Measurements from ENCODE around the gene ZNF213. TPM values are rescaled to one million over a fixed set of nuclear protein-coding genes. Genes with fewer than 3 reads are reported as not detected.

ZNF213 gene
- total RNA-seq, 6 experiments from 2014 or later, result 1.3 to 4.4 (median 1.7) TPM

DNA sequence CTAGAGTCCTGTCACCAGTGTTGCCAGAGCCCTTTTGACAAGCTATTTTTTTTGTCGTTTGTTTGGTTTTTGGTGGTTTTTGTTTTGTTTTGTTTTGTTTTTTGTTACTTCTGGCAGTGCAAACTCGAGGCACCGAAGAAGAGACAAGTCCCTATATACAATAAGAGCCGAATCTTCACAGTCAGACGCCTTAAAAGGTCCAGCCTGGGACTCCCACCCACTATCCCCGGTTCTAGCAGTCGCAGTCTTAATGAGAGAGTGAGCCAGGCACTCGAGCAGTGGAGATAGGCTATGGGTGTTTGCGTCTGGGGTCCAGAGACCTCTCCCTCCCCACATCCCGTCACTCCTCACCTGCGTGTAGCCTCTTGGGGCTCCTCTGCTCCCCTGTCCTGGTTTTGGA is 55.0 kb downstream of the ZNF213 start:
- no peaks in the 10 kb centered on the region for H3K36me3 ChIP-seq
- H3K27ac ChIP-seq, result no peak overlapping the region
- H3K4me3 ChIP-seq, result no peak overlapping the region
- no peaks in the 10 kb centered on the region for H3K9me3 ChIP-seq
- intact Hi-C loops (cut with DNase I), result no loop called here
- DNase-seq, result no peak
- no peak for ATAC-seq
- H3K27me3 ChIP-seq, result peaks cover 20 to 35% of the 10 kb centered on the region in 2 donors
- TF ChIP-seq, protein P1, sequence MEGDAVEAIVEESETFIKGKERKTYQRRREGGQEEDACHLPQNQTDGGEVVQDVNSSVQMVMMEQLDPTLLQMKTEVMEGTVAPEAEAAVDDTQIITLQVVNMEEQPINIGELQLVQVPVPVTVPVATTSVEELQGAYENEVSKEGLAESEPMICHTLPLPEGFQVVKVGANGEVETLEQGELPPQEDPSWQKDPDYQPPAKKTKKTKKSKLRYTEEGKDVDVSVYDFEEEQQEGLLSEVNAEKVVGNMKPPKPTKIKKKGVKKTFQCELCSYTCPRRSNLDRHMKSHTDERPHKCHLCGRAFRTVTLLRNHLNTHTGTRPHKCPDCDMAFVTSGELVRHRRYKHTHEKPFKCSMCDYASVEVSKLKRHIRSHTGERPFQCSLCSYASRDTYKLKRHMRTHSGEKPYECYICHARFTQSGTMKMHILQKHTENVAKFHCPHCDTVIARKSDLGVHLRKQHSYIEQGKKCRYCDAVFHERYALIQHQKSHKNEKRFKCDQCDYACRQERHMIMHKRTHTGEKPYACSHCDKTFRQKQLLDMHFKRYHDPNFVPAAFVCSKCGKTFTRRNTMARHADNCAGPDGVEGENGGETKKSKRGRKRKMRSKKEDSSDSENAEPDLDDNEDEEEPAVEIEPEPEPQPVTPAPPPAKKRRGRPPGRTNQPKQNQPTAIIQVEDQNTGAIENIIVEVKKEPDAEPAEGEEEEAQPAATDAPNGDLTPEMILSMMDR (IDR thresholded peaks at IDR 0.05), result no peak
- TF ChIP-seq POLR2A (IDR thresholded peaks at IDR 0.05), result no peak
- WGBS (ENCODE audit: insufficient coverage, low coverage, low lambda C conversion rate, missing lambda C conversion rate), result 13% methylated on average over 9 of the region's 11 CpGs
- H3K4me1 ChIP-seq, result peaks cover 0 to 5% (median 0%) of the 10 kb centered on the region in 4 donors

DNA sequence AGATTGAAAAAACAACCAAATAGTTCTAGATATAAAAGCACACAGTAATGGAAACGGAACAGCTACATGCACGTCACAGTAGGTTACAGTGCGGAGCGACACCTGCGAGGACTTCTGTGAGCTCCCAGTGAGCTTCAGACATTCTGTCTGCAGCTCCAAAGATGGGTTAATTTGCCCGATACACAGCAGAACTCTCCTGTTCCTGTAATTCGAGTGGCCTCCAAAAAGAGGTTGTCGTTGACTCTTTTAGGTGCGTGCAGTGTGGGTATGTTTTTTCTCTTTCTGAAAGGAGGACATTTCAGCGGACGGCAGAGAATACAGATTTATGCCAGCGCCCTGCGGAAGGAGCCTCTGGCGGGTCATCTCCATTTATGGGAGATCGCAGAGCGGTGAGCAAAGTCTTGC is 56.1 kb downstream of the ZNF213 start:
- intact Hi-C loops (cut with DNase I), result no loop called here
- peaks cover 0 to 5% (median 0%) of the 10 kb centered on the region in 4 donors for H3K4me1 ChIP-seq
- H3K27ac ChIP-seq, result no peak overlapping the region
- peaks cover 20 to 35% of the 10 kb centered on the region in 2 donors for H3K27me3 ChIP-seq
- WGBS (ENCODE audit: insufficient coverage, low coverage, low lambda C conversion rate, missing lambda C conversion rate), result 8% methylated on average over 8 of the region's 16 CpGs
- H3K36me3 ChIP-seq, result no peaks in the 10 kb centered on the region
- TF ChIP-seq, protein P1 (IDR thresholded peaks at IDR 0.05), result no peak
- TF ChIP-seq POLR2A (IDR thresholded peaks at IDR 0.05), result no peak
- no peak overlapping the region for H3K4me3 ChIP-seq
- no peak for ATAC-seq
- DNase-seq, result no peak
- H3K9me3 ChIP-seq, result no peaks in the 10 kb centered on the region

Small RNA genes lying within 50 kb of the gene (small RNA-seq; reads per million reads assigned to genes)
- 0 reads per million in 2 experiments for gene RNU1-22P

Other genes with a start within 250 kb of the ZNF213 start
- 10 to 100 TPM in 5 of 6 experiments, 1 to 10 TPM in 1; 9.3 to 19.8 (median 15.1) TPM for gene FLYWCH1, start 223.1 kb upstream of the ZNF213 start, total RNA-seq
- gene KREMEN2, start 170.8 kb upstream of the ZNF213 start, total RNA-seq, result not detected
- gene PAQR4, start 165.7 kb upstream of the ZNF213 start, total RNA-seq, result 1 to 10 TPM in 4 of 6 experiments, under 1 TPM in 2; 0.93 to 6.1 (median 3.3) TPM
- gene PKMYT1, start 154.6 kb upstream of the ZNF213 start, total RNA-seq, result 1 to 10 TPM in 5 of 6 experiments, under 1 TPM in 1; 0.68 to 6.5 (median 1.7) TPM
- gene CLDN9, start 122.1 kb upstream of the ZNF213 start, total RNA-seq, result 1 to 10 TPM in 2 of 6 experiments, under 1 TPM in 4; 0.25 to 1.7 (median 0.92) TPM
- 1 to 10 TPM in 1 of 6 experiments, not detected in 5; 2.9 TPM for gene CLDN6, start 116.8 kb upstream of the ZNF213 start, total RNA-seq
- 100 to 1,000 TPM in 3 of 6 experiments, 10 to 100 TPM in 1, 1 to 10 TPM in 2; 5.2 to 284 (median 69.4) TPM for gene TNFRSF12A, start 114.7 kb upstream of the ZNF213 start, total RNA-seq
- 10 to 100 TPM in 5 of 6 experiments, 1 to 10 TPM in 1; 9.7 to 14.6 (median 12.1) TPM for gene HCFC1R1, start 111.1 kb upstream of the ZNF213 start, total RNA-seq
- 10 to 100 TPM in 2 of 6 experiments, 1 to 10 TPM in 4; 7.7 to 15.7 (median 9.7) TPM for gene THOC6, start 111.0 kb upstream of the ZNF213 start, total RNA-seq
- gene BICDL2, start 98.1 kb upstream of the ZNF213 start, total RNA-seq, result under 1 TPM in 5 of 6 experiments, not detected in 1; 0.11 to 0.58 (median 0.48) TPM
- gene MMP25, start 88.5 kb upstream of the ZNF213 start, total RNA-seq, result 1 to 10 TPM; 1.3 to 2.0 (median 1.6) TPM
- gene IL32, start 69.4 kb upstream of the ZNF213 start, total RNA-seq, result 1,000 to 10,000 TPM in 2 of 6 experiments, 100 to 1,000 TPM in 4; 204 to 1,268 (median 669) TPM
- not detected for gene ZSCAN10, start 35.7 kb upstream of the ZNF213 start, total RNA-seq
- 1 to 10 TPM; 4.0 to 8.4 (median 5.4) TPM for gene ZNF205, start 22.4 kb upstream of the ZNF213 start, total RNA-seq
- not detected for gene OR1F1, start 53.2 kb downstream of the ZNF213 start, total RNA-seq
- gene ZNF200, start 100.1 kb downstream of the ZNF213 start, total RNA-seq, result 1 to 10 TPM; 1.9 to 4.8 (median 3.5) TPM
- 1 to 10 TPM in 3 of 6 experiments, under 1 TPM in 3; 0.66 to 1.7 (median 1.0) TPM for gene MEFV, start 121.6 kb downstream of the ZNF213 start, total RNA-seq
- gene ZNF263, start 148.5 kb downstream of the ZNF213 start, total RNA-seq, result 10 to 100 TPM in 5 of 6 experiments, 1 to 10 TPM in 1; 7.1 to 13.9 (median 11.0) TPM
- gene TIGD7, start 170.4 kb downstream of the ZNF213 start, total RNA-seq, result 1 to 10 TPM in 4 of 6 experiments, under 1 TPM in 2; 0.56 to 1.9 (median 1.7) TPM
- 10 to 100 TPM in 4 of 6 experiments, 1 to 10 TPM in 2; 7.5 to 11.5 (median 10.5) TPM for gene ZNF75A, start 170.5 kb downstream of the ZNF213 start, total RNA-seq
- gene OR2C1, start 220.9 kb downstream of the ZNF213 start, total RNA-seq, result under 1 TPM in 1 of 6 experiments, not detected in 5; 0.49 TPM